ENCODE measurements around the gene DNAJB1. TPM values are rescaled to one million over a fixed set of nuclear protein-coding genes. Genes with fewer than 3 reads are reported as not detected.

Gene DNAJB1
- total and polyA plus RNA-seq, 2 of the 4 experiments (the other 2 are of a cell fraction) = 88.2 to 95.4 TPM

DNA sequence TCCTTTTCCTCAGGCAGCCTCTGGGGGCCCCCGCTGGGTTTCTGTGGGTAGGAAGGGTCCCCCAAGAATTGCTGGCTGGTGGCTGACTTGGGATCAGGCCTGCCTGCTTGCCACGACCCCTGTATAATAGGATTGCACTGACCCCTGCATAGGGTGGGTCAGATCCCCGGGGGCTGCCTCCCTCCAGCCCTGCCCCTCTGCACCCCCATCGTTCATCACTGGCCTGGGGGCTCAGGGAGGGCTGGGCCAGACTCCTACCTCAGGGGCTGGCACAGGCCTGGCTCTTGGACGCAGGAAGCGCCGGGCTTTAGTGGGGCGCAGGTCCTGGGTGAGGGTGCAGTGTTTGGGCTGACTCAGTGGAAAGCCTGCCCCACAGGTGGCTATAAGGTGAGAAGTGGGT lies 43.1 kb upstream of the DNAJB1 start:
- Histone ChIP-seq H2BK15ac (ENCODE audit: low read depth, low read length) (no peak overlapping the region), H3K4me2 (ENCODE audit: low read depth, low read length) (no peak overlapping the region), H3K4me1 (ENCODE audit: control insufficient read depth, insufficient read depth, low read length) (peaks cover 8% of the 10 kb centered on the region; the same call in 1 of the 2 replicates), H4K5ac (ENCODE audit: low read depth, low read length) (no peak overlapping the region), H3K18ac (ENCODE audit: low read depth, low read length) (no peak overlapping the region), H4K8ac (ENCODE audit: low read depth in 2 of 2, low read length in 2 of 2) (0 out of 4 replicates have a peak overlapping the region, but pooled peaks of 1 of the 2 experiments have one; percentile 64), H3K79me1 (ENCODE audit: low read depth in 1 of 2, low read length in 2 of 2) (peaks cover 10 to 32% of the 10 kb centered on the region in 2 experiments), H3K36me3 (ENCODE audit: control insufficient read depth, insufficient read depth, low read length) (peaks cover 10% of the 10 kb centered on the region; the same call in 1 of the 2 replicates), H3K9ac (ENCODE audit: low read depth, low read length) (no peak overlapping the region; the same call in 1 of the 2 replicates), H2BK5ac (ENCODE audit: low read depth, low read length, poor library complexity, severe bottlenecking) (no peak overlapping the region), H3K4ac (ENCODE audit: low read depth, low read length) (no peak overlapping the region), H3K23ac (ENCODE audit: low read depth, low read length) (no peak overlapping the region), H4K91ac (ENCODE audit: insufficient read depth, low read depth, low read length) (no peak overlapping the region), H2AK5ac (ENCODE audit: low read depth, low read length) (no peak overlapping the region), H3K56ac (ENCODE audit: extremely low read depth, insufficient read depth, low read length) (no peak overlapping the region), H2AK9ac (replicated peaks; ENCODE audit: low read depth, low read length, poor library complexity) (no peak overlapping the region), H2BK20ac (ENCODE audit: low read depth, low read length) (no peak overlapping the region), H3K4me3 (ENCODE audit: insufficient read depth, low read depth, low read length) (no peak overlapping the region), H4K20me1 (ENCODE audit: insufficient read depth, low read length) (peaks cover 7% of the 10 kb centered on the region), H3K27me3 (ENCODE audit: control insufficient read depth, insufficient read depth, low read length) (no peaks in the 10 kb centered on the region), H3K14ac (replicated peaks; ENCODE audit: low read depth, low read length) (no peak overlapping the region), H3K27ac (ENCODE audit: insufficient read depth, low read length) (no peak overlapping the region), H3K9me3 (ENCODE audit: control insufficient read depth, insufficient read depth, low read length) (no peaks in the 10 kb centered on the region), H3K9me1 (ENCODE audit: insufficient read depth, low read length) (peaks cover under 1% of the 10 kb centered on the region; the same call in 1 of the 2 replicates), H2BK120ac (ENCODE audit: low read depth, low read length) (no peak overlapping the region), H2AFZ (replicated peaks; ENCODE audit: low read length, poor library complexity) (peak overlapping the region; percentile 51)
- TF ChIP-seq RFX5 (IDR thresholded peaks at IDR 0.05; ENCODE audit: low read depth, low read length) (no peak), CEBPB (IDR thresholded peaks at IDR 0.05; ENCODE audit: low read depth, low read length) (no peak), POLR2A (IDR thresholded peaks at IDR 0.05; ENCODE audit: low read depth, low read length) (no peak), MXI1 (IDR thresholded peaks at IDR 0.05; ENCODE audit: borderline replicate concordance, low read depth, low read length) (no peak)
- dilution Hi-C loops (cut with HindIII; ENCODE audit: low sequenced_read_pairs, unreplicated experiment) = no loop called here
- BruUV-seq (replicated peaks) = no TSS peak
- 60% methylated on average over 1 of the region's 8 CpGs; no CpG with 5 or more reads in 1 of the 2 experiments for WGBS, 2 experiments (ENCODE audit: extremely low coverage in 2 of 2, insufficient read length in 1 of 2)
- ChIA-PET CTCF (interaction anchor here (1.3 kb wide), 1 partner anchor 10 kb away, joined by 4 read pairs; the partner anchor contains the start of gene NDUFB7), POLR2A (ENCODE audit: unreplicated experiment) (no interaction called here)
- no peak for DNase-seq
- in situ Hi-C loops (cut with MboI; ENCODE audit: low sequenced_read_pairs) = loop anchor here (25.0 kb wide), 1 partner anchor 876 kb away; the partner anchor contains the start of gene WIZ
- intact Hi-C loops (cut with micrococcal nuclease) = no loop called here
- no peak for ATAC-seq (ENCODE audit: low read depth)

Data from IMR-90 (cell line).